ENCODE measurements around the gene NECTIN3.

Gene NECTIN3

DNA sequence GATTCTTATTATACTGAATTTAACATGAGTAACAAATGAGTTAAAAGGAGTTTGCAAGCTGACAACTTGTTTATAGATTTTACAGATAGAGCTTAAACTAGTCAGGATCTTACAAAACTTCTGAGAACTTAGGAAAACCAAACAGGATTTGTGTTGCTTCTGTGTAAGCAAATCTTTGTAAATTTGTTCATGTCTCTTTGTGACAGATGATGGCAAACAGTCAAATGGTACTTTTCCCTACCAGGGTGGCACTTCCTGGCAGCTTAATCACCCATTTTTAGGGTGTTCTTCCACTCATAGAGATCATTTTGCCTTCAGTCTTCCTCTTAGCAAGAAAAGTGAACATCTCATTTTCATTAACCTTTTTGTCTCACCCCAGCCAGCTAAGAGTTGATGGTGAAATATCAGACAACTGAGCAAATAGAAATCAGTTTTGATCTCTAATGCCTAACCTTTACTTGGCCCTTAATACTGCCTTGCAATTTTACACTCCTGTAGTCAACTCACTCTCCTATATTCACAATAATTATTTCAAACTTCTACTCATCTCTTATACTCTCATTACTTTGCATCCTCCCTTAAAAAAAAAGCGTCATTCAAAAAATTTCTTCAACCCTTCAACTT lies 23.7 kb upstream of the NECTIN3 start:
- no peak overlapping the region for H3K9ac ChIP-seq
- H3K36me3 ChIP-seq = no peaks in the 10 kb centered on the region
- H3K4me3 ChIP-seq = no peak overlapping the region
- no peak overlapping the region for H3K4me2 ChIP-seq
- TF ChIP-seq Cebpa-rat (IDR thresholded peaks at IDR 0.05) = no peak
- H3K9me3 ChIP-seq = no peaks in the 10 kb centered on the region
- H3K27ac ChIP-seq = no peak overlapping the region
- H4K20me1 ChIP-seq = no peaks in the 10 kb centered on the region
- H3K27me3 ChIP-seq = no peaks in the 10 kb centered on the region
- no peaks in the 10 kb centered on the region for H3K4me1 ChIP-seq

DNA sequence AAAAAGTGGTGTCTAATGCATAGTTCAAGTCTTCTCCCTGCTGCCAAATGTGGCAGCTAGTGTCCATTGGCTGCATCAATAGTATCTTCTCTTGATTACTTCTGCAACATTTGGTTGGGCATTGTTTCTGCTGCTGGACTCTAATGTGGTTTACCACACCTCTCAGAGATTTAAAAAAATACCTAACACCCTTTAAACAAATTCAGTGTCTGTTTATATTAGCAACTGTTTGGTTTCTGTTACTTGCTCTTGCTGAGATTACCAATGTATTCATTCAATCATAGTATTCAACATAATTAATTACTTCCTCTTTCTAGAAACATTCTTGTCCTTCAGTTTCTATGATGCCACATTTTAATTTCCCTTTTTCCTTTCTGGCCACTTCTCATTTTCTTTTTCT lies 20.3 kb upstream of the NECTIN3 start:
- H3K27me3 ChIP-seq = no peaks in the 10 kb centered on the region
- no peaks in the 10 kb centered on the region for H4K20me1 ChIP-seq
- no peak overlapping the region for H3K4me2 ChIP-seq
- H3K9ac ChIP-seq = no peak overlapping the region
- H3K36me3 ChIP-seq = no peaks in the 10 kb centered on the region
- no peak overlapping the region for H3K4me3 ChIP-seq
- H3K4me1 ChIP-seq = no peaks in the 10 kb centered on the region
- TF ChIP-seq Cebpa-rat (IDR thresholded peaks at IDR 0.05) = no peak
- no peak overlapping the region for H3K27ac ChIP-seq
- no peaks in the 10 kb centered on the region; the same call in 1 of the 2 replicates for H3K9me3 ChIP-seq

DNA sequence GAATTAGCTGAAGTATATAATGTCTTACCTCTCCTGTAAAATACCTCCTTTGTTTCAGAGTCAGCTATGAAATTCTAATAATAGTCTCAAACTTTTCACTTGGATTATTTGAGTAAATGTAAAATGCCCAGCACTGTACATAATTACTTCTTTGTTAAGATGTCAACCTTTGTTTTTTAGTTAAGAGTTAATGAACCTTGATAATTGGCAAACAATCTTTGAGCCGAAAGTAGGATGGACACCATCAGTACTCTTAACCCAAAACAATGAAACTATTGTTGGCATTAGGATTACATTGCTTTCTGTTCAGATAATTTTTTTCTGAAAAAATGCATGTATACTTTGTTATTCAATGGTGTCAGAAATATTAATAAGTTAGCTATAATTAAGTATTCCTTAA lies 3.0 kb upstream of the NECTIN3 start:
- Histone ChIP-seq H3K27me3 (peaks cover 40% of the 10 kb centered on the region), H3K4me2 (no peak overlapping the region), H3K36me3 (no peaks in the 10 kb centered on the region), H4K20me1 (no peaks in the 10 kb centered on the region; the same call in 1 of the 2 replicates), H3K9me3 (no peaks in the 10 kb centered on the region), H3K4me1 (peaks cover 13% of the 10 kb centered on the region), H3K9ac (no peak overlapping the region), H3K27ac (no peak overlapping the region), H3K4me3 (no peak overlapping the region)
- no peak for TF ChIP-seq Cebpa-rat (IDR thresholded peaks at IDR 0.05)

DNA sequence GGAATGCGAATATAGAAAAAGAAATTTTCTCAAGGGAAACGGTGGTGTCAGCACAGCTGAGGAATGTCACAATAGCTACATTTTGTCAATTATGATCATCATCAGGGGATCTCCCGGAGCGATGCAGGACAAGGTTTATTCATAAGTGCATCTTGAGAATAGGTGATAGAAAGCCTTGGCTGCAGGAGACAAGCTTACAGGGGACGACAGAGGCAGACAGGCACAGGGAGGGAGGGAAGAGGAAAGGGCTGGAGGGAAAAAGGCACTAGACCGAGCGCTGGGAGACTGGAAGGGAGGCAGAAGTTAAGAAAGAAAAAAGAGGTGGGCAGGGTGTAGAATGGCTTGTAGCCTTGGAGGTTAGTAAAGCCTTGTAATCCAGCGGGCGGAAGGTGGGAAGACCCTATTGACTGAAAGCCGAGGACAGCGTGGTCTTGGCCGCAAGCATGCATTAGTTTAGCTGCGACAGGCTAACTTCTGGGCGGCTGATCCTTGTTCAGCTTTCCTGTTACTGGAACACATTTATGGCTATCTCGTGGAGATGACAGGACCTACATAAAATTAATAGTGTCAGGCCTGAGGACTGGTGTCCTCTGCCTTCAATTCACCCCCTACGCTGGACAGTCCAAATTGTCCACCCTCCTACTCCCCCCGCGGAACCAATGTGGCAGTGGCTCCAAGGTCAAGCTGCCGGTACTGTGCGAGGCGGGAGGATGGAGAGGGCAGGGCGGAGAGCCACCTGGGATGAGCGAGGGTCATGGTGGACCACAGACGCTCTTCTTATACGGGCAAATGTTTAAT lies 1.4 kb upstream of the NECTIN3 start:
- peaks cover 52% of the 10 kb centered on the region for H3K27me3 ChIP-seq
- H3K4me2 ChIP-seq = peak overlapping the region; percentile 100
- TF ChIP-seq Cebpa-rat (IDR thresholded peaks at IDR 0.05) = no peak
- peaks cover 13% of the 10 kb centered on the region for H3K4me1 ChIP-seq
- no peaks in the 10 kb centered on the region for H3K9me3 ChIP-seq
- H3K9ac ChIP-seq = no peak overlapping the region
- H3K4me3 ChIP-seq = peak overlapping the region; percentile 78
- H3K27ac ChIP-seq = no peak overlapping the region
- H4K20me1 ChIP-seq = no peaks in the 10 kb centered on the region; the same call in 1 of the 2 replicates
- no peaks in the 10 kb centered on the region for H3K36me3 ChIP-seq

DNA sequence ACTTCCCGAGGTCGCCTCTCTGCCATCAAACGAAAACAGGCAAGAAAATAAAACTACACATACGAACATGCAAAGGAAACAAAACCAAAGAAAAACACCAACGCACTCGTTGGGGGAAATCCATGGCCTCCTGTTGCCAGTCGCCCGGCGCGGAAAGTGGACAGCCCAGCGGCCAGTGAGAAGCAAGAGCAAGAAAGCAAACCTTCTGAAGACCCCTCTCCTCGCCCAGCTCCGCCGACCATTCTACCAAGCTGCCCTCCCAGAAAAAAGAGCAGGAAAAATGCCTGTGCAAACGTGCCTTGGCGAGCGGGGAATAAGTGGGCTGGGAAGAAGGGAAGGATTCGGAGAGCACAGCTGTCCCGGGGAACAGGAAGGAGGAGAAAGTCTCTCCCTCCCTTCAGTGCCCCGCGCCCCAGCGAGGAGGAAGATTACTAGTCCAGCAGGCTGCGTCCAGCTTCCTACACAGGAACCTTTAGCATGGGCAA lies 802 bp upstream of the NECTIN3 start:
- peak overlapping the region; percentile 78 for H3K4me3 ChIP-seq
- H3K27me3 ChIP-seq = peaks cover 53% of the 10 kb centered on the region
- peak overlapping the region; percentile 100 for H3K4me2 ChIP-seq
- H3K9ac ChIP-seq = no peak overlapping the region; the same call in 1 of the 2 replicates
- no peaks in the 10 kb centered on the region; the same call in 1 of the 2 replicates for H4K20me1 ChIP-seq
- H3K9me3 ChIP-seq = no peaks in the 10 kb centered on the region
- peaks cover 13% of the 10 kb centered on the region for H3K4me1 ChIP-seq
- no peaks in the 10 kb centered on the region for H3K36me3 ChIP-seq
- TF ChIP-seq Cebpa-rat (IDR thresholded peaks at IDR 0.05) = no peak
- no peak overlapping the region for H3K27ac ChIP-seq

DNA sequence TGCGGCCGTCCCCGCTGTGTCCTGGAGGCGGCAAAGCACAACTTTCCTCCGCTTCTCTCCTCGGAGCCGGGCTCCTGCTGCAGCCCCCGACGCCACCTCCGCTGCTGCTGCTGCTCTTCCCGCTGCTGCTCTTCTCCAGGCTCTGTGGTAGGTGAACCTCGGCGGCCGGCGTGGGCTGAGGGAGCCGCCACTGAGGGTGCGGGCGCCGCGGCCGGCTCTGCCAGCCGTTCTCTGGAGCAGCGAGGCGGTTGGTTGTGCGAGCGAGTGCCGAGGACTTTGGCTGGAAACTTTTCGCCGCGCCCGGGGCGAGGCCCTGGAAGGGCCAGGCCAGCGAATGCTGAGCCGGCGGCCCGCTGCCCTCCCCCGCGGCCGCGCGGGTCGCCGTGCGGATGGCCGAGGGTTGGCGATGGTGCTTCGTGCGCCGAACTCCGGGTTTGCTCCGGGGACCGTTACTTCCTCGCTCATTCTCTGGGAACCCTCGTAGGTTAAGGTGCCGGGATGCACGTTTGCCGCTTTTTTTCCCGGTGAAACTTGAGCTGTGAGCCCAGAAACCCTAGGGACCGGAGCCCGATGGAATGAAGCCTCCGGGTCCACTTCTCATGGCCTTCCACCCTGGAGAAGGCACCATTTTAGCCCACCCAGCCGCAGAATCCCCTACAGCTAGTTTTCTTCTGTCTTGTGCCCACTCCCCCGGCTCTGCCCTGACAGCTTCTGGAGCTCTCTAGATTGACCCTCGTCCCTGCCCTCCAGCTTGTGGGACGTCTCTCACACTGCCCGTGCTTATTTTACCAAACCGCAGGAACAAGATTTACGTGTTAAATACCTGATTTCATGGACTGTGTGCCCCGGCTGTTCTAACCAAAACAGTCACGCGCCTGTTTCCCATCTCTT lies 660 bp downstream of the NECTIN3 start:
- Histone ChIP-seq H4K20me1 (no peaks in the 10 kb centered on the region; the same call in 1 of the 2 replicates), H3K27me3 (peaks cover 53% of the 10 kb centered on the region), H3K36me3 (no peaks in the 10 kb centered on the region), H3K4me1 (peaks cover 13% of the 10 kb centered on the region), H3K4me2 (peak overlapping the region; percentile 100), H3K27ac (no peak overlapping the region), H3K4me3 (peak overlapping the region; percentile 78), H3K9me3 (no peaks in the 10 kb centered on the region), H3K9ac (peak overlapping the region; percentile 75)
- no peak for TF ChIP-seq Cebpa-rat (IDR thresholded peaks at IDR 0.05)

DNA sequence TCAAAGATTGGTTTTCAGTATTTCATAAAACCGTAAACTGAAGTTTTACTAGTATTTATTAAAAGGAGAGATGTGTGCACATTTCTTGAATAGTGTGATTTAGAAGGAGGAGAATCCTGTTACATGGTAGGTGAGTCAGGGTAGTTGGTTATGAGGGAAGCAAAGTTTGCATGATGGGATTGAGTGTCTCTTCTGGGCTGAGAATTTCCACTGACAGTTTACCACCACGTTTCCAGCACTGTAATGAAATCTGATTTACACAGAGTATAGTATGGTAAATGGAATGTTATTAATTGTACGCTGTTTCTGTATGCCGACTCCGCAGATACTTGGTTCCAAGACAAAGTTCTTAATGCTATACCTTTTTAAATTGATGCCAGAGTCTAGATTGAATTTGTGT lies 1.6 kb downstream of the NECTIN3 start:
- peak overlapping the region; percentile 78; the same call in 1 of the 2 replicates for H3K4me3 ChIP-seq
- H3K9ac ChIP-seq = no peak overlapping the region
- H3K27ac ChIP-seq = no peak overlapping the region
- H3K4me2 ChIP-seq = peak overlapping the region; percentile 100
- H4K20me1 ChIP-seq = no peaks in the 10 kb centered on the region; the same call in 1 of the 2 replicates
- H3K9me3 ChIP-seq = no peaks in the 10 kb centered on the region
- peaks cover 53% of the 10 kb centered on the region for H3K27me3 ChIP-seq
- no peaks in the 10 kb centered on the region for H3K36me3 ChIP-seq
- H3K4me1 ChIP-seq = peaks cover 13% of the 10 kb centered on the region
- no peak for TF ChIP-seq Cebpa-rat (IDR thresholded peaks at IDR 0.05)

DNA sequence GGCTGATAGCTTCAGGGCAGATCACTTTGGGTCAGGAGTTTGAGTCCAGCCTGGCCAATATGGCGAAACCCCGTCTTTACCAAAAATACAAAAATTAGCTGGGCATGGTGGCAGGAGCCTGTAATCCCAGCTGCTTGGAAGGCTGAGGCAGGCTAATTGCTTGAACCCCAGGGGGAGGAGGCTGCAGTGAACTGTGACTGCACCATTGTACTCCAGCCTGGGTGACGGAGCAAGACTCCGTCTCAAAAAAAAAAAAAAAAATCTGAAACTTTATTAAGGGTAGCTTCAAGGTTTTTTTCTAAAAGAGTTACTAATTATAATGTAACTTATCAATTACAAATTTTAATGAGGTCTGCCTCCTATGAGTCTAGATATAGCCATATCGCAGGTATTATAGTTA lies 5.1 kb downstream of the NECTIN3 start:
- no peaks in the 10 kb centered on the region; the same call in 1 of the 2 replicates for H4K20me1 ChIP-seq
- no peak overlapping the region for H3K27ac ChIP-seq
- H3K4me2 ChIP-seq = peak overlapping the region; percentile 20; the same call in 1 of the 2 replicates
- peaks cover 31% of the 10 kb centered on the region for H3K27me3 ChIP-seq
- H3K4me3 ChIP-seq = no peak overlapping the region
- peaks cover 13% of the 10 kb centered on the region for H3K4me1 ChIP-seq
- no peaks in the 10 kb centered on the region for H3K36me3 ChIP-seq
- H3K9me3 ChIP-seq = no peaks in the 10 kb centered on the region
- H3K9ac ChIP-seq = no peak overlapping the region
- no peak for TF ChIP-seq Cebpa-rat (IDR thresholded peaks at IDR 0.05)

DNA sequence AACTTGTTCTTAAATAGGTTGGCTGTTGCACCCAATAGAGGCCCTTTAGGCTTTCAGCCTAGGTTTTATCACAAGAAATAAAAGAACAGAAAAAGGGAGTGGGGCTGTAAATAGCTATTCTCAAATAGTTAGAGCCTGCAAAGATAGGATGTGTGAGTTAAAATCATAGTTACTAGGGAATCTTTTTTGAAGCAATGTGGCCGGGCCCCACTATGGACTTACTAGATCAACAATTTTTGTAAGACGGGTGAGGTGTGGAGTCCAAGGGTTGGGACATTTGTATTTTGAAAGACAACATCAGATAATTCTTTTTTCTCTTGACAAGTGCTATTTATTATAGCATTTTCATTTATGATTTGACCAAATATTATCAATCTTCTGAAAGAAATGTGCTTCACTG lies 5.8 kb downstream of the NECTIN3 start:
- Histone ChIP-seq H3K4me2 (no peak overlapping the region), H4K20me1 (no peaks in the 10 kb centered on the region; the same call in 1 of the 2 replicates), H3K27me3 (peaks cover 25% of the 10 kb centered on the region), H3K27ac (no peak overlapping the region), H3K4me3 (no peak overlapping the region), H3K36me3 (no peaks in the 10 kb centered on the region), H3K9ac (no peak overlapping the region), H3K9me3 (no peaks in the 10 kb centered on the region), H3K4me1 (peaks cover 10% of the 10 kb centered on the region)
- no peak for TF ChIP-seq Cebpa-rat (IDR thresholded peaks at IDR 0.05)
